Type B pancreatic cell (in vitro differentiated cells): ENCODE measurements around the gene SENP6. TPM values are rescaled to one million over a fixed set of nuclear protein-coding genes. Genes with fewer than 3 reads are reported as not detected.
"Not testable (repeated sequence)": the region's sequence is repeated elsewhere in the genome, so short reads cannot be mapped to it uniquely, and the experiment has no call there.

ENCODE experiments used
- DNase-seq: peaks from one replicate; pipeline ENCODE4 v3.0.0; 2021; ENCODE audit warnings: mixed read lengths; ENCODE audit not compliant: unreplicated experiment; ENCODE audit errors: extremely low spot score
- H3K27ac Mint-ChIP-seq: 2 replicates; pipeline ENCODE4 v1.8.0; 2021; ENCODE audit warnings: mild to moderate bottlenecking, mixed read lengths
- H3K27me3 Mint-ChIP-seq: 2 replicates; pipeline ENCODE4 v1.8.0; 2021; ENCODE audit warnings: mixed read lengths
- H3K36me3 Mint-ChIP-seq: 2 replicates; pipeline ENCODE4 v1.8.0; 2021; ENCODE audit warnings: mixed read lengths
- H3K4me1 Mint-ChIP-seq: one replicate; pipeline ENCODE4 v1.8.0; 2021; ENCODE audit warnings: mixed read lengths; ENCODE audit not compliant: unreplicated experiment
- H3K4me3 Mint-ChIP-seq: 2 replicates; pipeline ENCODE4 v1.8.0; 2021; ENCODE audit warnings: mild to moderate bottlenecking, mixed read lengths
- H3K9me3 Mint-ChIP-seq: 2 replicates; pipeline ENCODE4 v1.8.0; 2021; ENCODE audit warnings: mixed read lengths
- CTCF ChIP-seq: fragments of 200-600 bp; sonication (generic); conservative IDR thresholded peaks from 2 replicates; pipeline ENCODE4 v1.5.0; 2021; ENCODE audit warnings: antibody characterized with exemption, mild to moderate bottlenecking
- total RNA-seq: library from RNA; stranded (reverse); gene quantifications from 2 replicates; pipeline ENCODE4 v1.2.1, GENCODE V29; 2021; ENCODE audit warnings: low replicate concordance

SENP6 gene
- total RNA-seq, 1 donor from 2014 or later, result 104 TPM

GRCh38 chr6:75588948-75589347 lies 12.7 kb upstream of the SENP6 start:
- H3K4me1 Mint-ChIP-seq, result peaks cover 5% of the 10 kb centered on the region
- H3K4me3 Mint-ChIP-seq, result no peak overlapping the region
- no peak overlapping the region for H3K27ac Mint-ChIP-seq
- no peaks in the 10 kb centered on the region for H3K27me3 Mint-ChIP-seq
- DNase-seq, result no peak
- no peaks in the 10 kb centered on the region for H3K9me3 Mint-ChIP-seq
- no peak for TF ChIP-seq CTCF
- no peaks in the 10 kb centered on the region for H3K36me3 Mint-ChIP-seq

GRCh38 chr6:75590370-75590769 lies 11.3 kb upstream of the SENP6 start:
- H3K4me3 Mint-ChIP-seq, result no peak overlapping the region
- no peak for TF ChIP-seq CTCF
- no peaks in the 10 kb centered on the region for H3K27me3 Mint-ChIP-seq
- no peak overlapping the region for H3K27ac Mint-ChIP-seq
- DNase-seq, result no peak
- H3K36me3 Mint-ChIP-seq, result no peaks in the 10 kb centered on the region
- H3K4me1 Mint-ChIP-seq, result peaks cover 5% of the 10 kb centered on the region
- no peaks in the 10 kb centered on the region for H3K9me3 Mint-ChIP-seq

GRCh38 chr6:75596380-75596779 lies 5.3 kb upstream of the SENP6 start:
- not testable (repeated sequence) for DNase-seq, H3K27me3 Mint-ChIP-seq, H3K27ac Mint-ChIP-seq, H3K4me3 Mint-ChIP-seq, H3K9me3 Mint-ChIP-seq, H3K36me3 Mint-ChIP-seq
- peaks cover 14% of the 10 kb centered on the region for H3K4me1 Mint-ChIP-seq

- Mint-ChIP-seq H3K4me3 (peak overlapping the region; percentile 83), H3K9me3 (peaks cover 6% of the 10 kb centered on the region), H3K27ac (peak overlapping the region; percentile 93), H3K36me3 (peaks cover 14% of the 10 kb centered on the region), H3K4me1 (peaks cover 26% of the 10 kb centered on the region), H3K27me3 (no peaks in the 10 kb centered on the region)
- DNase-seq, result no peak
- no peak for TF ChIP-seq CTCF
Measured at GRCh38 chr6:75600768-75601167, 912 bp upstream of the SENP6 start.

- no peak for TF ChIP-seq CTCF
- DNase-seq, result peak; percentile 78
- peaks cover 37% of the 10 kb centered on the region for H3K4me1 Mint-ChIP-seq
- peak overlapping the region; percentile 97 for H3K27ac Mint-ChIP-seq
- no peaks in the 10 kb centered on the region for H3K27me3 Mint-ChIP-seq
- H3K36me3 Mint-ChIP-seq, result peaks cover 20% of the 10 kb centered on the region
- H3K4me3 Mint-ChIP-seq, result peak overlapping the region; percentile 99
- H3K9me3 Mint-ChIP-seq, result peaks cover 11% of the 10 kb centered on the region
Measured at GRCh38 chr6:75602246-75603105, 796 bp downstream of the SENP6 start.

- H3K4me1 Mint-ChIP-seq, result peaks cover 43% of the 10 kb centered on the region
- DNase-seq, result no peak
Measured at GRCh38 chr6:75603106-75603420, 1.4 kb downstream of the SENP6 start.

More at GRCh38 chr6:75603106-75603420, 1.4 kb downstream of the SENP6 start:
- H3K9me3 Mint-ChIP-seq, result peaks cover 11% of the 10 kb centered on the region
- no peak for TF ChIP-seq CTCF
- H3K36me3 Mint-ChIP-seq, result peaks cover 20% of the 10 kb centered on the region
- H3K4me3 Mint-ChIP-seq, result peak overlapping the region; percentile 99
- H3K27ac Mint-ChIP-seq, result peak overlapping the region; percentile 97
- no peaks in the 10 kb centered on the region for H3K27me3 Mint-ChIP-seq
